ENCODE measurements around the gene SNU13. TPM values are rescaled to one million over a fixed set of nuclear protein-coding genes. Genes with fewer than 3 reads are reported as not detected.

Gene SNU13
- total RNA-seq, 1 experiment from 2014 or later = 203 TPM

DNA sequence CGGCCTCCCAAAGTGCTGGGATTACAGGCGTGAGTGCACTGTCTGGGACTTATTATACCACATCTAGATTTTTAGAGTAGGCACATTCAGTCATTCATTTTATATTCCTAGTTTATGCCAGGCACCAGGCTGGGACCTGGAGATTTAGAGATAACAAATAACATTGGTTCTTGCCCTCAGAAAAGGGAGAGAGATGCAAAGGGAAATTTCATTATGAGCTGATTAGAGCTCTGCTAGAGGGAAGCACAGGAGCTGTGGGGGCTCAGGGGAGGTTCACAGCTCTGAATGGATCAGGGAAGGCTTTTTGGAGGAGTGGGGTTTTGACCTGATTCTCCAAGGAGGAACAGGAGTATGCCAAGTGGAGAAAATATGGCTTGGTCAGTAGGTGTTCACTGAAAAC lies 42.9 kb upstream of the SNU13 start:
- Histone ChIP-seq H2AK5ac (ENCODE audit: insufficient read length, low read length) (no peak overlapping the region), H4K8ac (replicated peaks; ENCODE audit: insufficient read length, low read depth, low read length) (no peak overlapping the region), H2BK15ac (ENCODE audit: low read depth, low read length) (no peak overlapping the region), H2BK5ac (ENCODE audit: insufficient read length, low read length) (no peak overlapping the region), H2AFZ (ENCODE audit: low read length) (no peak overlapping the region), H3K4me1 (ENCODE audit: insufficient read depth, low read length) (no peaks in the 10 kb centered on the region), H4K20me1 (ENCODE audit: control insufficient read depth, insufficient read depth, insufficient read length) (no peaks in the 10 kb centered on the region), H3K4me2 (ENCODE audit: insufficient read depth, insufficient read length, low read length) (no peak overlapping the region), H2BK120ac (ENCODE audit: low read depth, low read length, poor library complexity, severe bottlenecking) (no peak overlapping the region), H2BK12ac (ENCODE audit: insufficient read length, low read depth, low read length) (no peak overlapping the region), H4K5ac (ENCODE audit: insufficient read length, low read depth, low read length) (no peak overlapping the region), H2BK20ac (ENCODE audit: low read depth, low read length, poor library complexity, severe bottlenecking) (no peak overlapping the region), H3K79me1 (ENCODE audit: insufficient read depth, low read depth, low read length, poor library complexity, severe bottlenecking) (no peaks in the 10 kb centered on the region), H3K9me3 (ENCODE audit: control insufficient read depth, low read depth, low read length) (no peaks in the 10 kb centered on the region), H3K18ac (ENCODE audit: insufficient read length, low read depth, low read length) (no peak overlapping the region), H3K27ac (ENCODE audit: insufficient read length, low read depth, low read length) (no peak overlapping the region), H3K27me3 (ENCODE audit: insufficient read depth, low read length) (no peaks in the 10 kb centered on the region), H3K23me2 (ENCODE audit: insufficient read length, low read depth, low read length, poor library complexity, severe bottlenecking) (no peaks in the 10 kb centered on the region), H3K56ac (ENCODE audit: insufficient read length, low read depth, low read length) (no peak overlapping the region), H3K79me2 (ENCODE audit: insufficient read depth, low read length) (no peaks in the 10 kb centered on the region), H4K91ac (ENCODE audit: insufficient read length, low read depth, low read length) (no peak overlapping the region), H3T11ph (ENCODE audit: low read length) (no peak overlapping the region), H3K14ac (ENCODE audit: insufficient read depth, low read length) (no peak overlapping the region), H3K23ac (ENCODE audit: insufficient read length, low read depth, low read length) (no peak overlapping the region), H3K9ac (ENCODE audit: extremely low read depth, insufficient read length, low read length) (no peak overlapping the region), H3K4ac (ENCODE audit: low read depth, low read length) (no peak overlapping the region)
- Mint-ChIP-seq H3K4me3 (no peak overlapping the region), H3K36me3 (ENCODE audit: insufficient read depth in 1 of 3, low read depth in 3 of 3) (no peaks in the 10 kb centered on the region), H3K27me3 (ENCODE audit: low read depth) (peaks cover 4% of the 10 kb centered on the region; the same call in 1 of the 2 replicates), H3K4me1 (no peaks in the 10 kb centered on the region), H3K9me3 (no peaks in the 10 kb centered on the region), H3K27ac (no peak overlapping the region)
- no CpG with 5 or more reads among the region's 2 CpGs for WGBS (ENCODE audit: extremely low coverage, insufficient read length, low lambda C conversion rate)
- no peak for DNase-seq
- TF ChIP-seq, protein P1, sequence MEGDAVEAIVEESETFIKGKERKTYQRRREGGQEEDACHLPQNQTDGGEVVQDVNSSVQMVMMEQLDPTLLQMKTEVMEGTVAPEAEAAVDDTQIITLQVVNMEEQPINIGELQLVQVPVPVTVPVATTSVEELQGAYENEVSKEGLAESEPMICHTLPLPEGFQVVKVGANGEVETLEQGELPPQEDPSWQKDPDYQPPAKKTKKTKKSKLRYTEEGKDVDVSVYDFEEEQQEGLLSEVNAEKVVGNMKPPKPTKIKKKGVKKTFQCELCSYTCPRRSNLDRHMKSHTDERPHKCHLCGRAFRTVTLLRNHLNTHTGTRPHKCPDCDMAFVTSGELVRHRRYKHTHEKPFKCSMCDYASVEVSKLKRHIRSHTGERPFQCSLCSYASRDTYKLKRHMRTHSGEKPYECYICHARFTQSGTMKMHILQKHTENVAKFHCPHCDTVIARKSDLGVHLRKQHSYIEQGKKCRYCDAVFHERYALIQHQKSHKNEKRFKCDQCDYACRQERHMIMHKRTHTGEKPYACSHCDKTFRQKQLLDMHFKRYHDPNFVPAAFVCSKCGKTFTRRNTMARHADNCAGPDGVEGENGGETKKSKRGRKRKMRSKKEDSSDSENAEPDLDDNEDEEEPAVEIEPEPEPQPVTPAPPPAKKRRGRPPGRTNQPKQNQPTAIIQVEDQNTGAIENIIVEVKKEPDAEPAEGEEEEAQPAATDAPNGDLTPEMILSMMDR (conservative IDR thresholded peaks at IDR 0.05) = no peak

Data from H9 (cell line).